Common myeloid progenitor, CD34-positive (primary cell): ENCODE data around the gene IFT81.

ENCODE experiments used
- CTCF ChIA-PET: fragments of 350-600 bp; sonication (Branson Sonifier 250); formaldehyde crosslinking; loops from one replicate; lab custom pipeline; 2021; ENCODE audit warnings: antibody characterized with exemption; lab: Charles Lee
- POLR2A ChIA-PET: fragments of 350-600 bp; sonication (Branson Sonifier 250); formaldehyde crosslinking; loops from one replicate; lab custom pipeline; 2021; ENCODE audit warnings: antibody characterized with exemption; lab: Charles Lee
- DNase-seq, 3 donors: peaks; one replicate each; pipeline versions ENCODE4 v3.0.0 to v3.0.0-alpha.2; 2013
- H3K27ac ChIP-seq, 2 experiments: 1 replicate in 1 of 2; 2 replicates in 1 of 2; pipeline ENCODE4 v1.7.0; 2013; ENCODE audit warnings: inconsistent platforms in 2 of 2, low read length in 2 of 2, mild to moderate bottlenecking in 2 of 2, low read depth in 1 of 2, moderate library complexity in 1 of 2; ENCODE audit not compliant: severe bottlenecking in 2 of 2, insufficient read depth in 1 of 2, poor library complexity in 1 of 2
- H3K27me3 ChIP-seq, 5 experiments: replicated peaks in 2 of 5; 1 replicate in 3 of 5; 2 replicates in 2 of 5; pipeline versions ENCODE4 v1.6.1 to v1.7.0; 2013; ENCODE audit warnings: low read length in 4 of 5, mild to moderate bottlenecking in 2 of 5, moderate library complexity in 2 of 5, inconsistent platforms in 1 of 5; ENCODE audit not compliant: insufficient read depth in 5 of 5, control insufficient read depth in 4 of 5
- H3K36me3 ChIP-seq, 4 experiments: 1 replicate in 2 of 4; 2 replicates in 2 of 4; pipeline versions ENCODE4 v1.6.1 to v1.7.0; 2013; ENCODE audit warnings: low read length in 3 of 4, control low read depth in 1 of 4, mild to moderate bottlenecking in 1 of 4; ENCODE audit not compliant: control insufficient read depth in 4 of 4, insufficient read depth in 4 of 4
- H3K4me1 ChIP-seq, 4 experiments: 1 replicate in 3 of 4; 2 replicates in 1 of 4; pipeline versions ENCODE4 v1.6.1 to v1.7.1; 2013; ENCODE audit warnings: low read length in 3 of 4, mild to moderate bottlenecking in 3 of 4, control low read depth in 1 of 4, inconsistent platforms in 1 of 4, moderate library complexity in 1 of 4; ENCODE audit not compliant: control insufficient read depth in 4 of 4, insufficient read depth in 4 of 4; ENCODE audit errors: control extremely low read depth in 1 of 4
- H3K4me3 ChIP-seq, 7 experiments: 1 replicate in 4 of 7; 2 replicates in 3 of 7; pipeline versions ENCODE4 v1.5.1 to v1.7.0; 2013; ENCODE audit warnings: mild to moderate bottlenecking in 7 of 7, low read length in 6 of 7, moderate library complexity in 6 of 7, inconsistent platforms in 2 of 7, low read depth in 2 of 7, control low read depth in 1 of 7; ENCODE audit not compliant: insufficient read depth in 4 of 7, control insufficient read depth in 1 of 7; ENCODE audit errors: extremely low read depth in 1 of 7
- H3K9me3 ChIP-seq, 5 experiments: 1 replicate in 4 of 5; 2 replicates in 1 of 5; pipeline versions ENCODE4 v1.6.1 to v1.7.1; 2013; ENCODE audit warnings: low read length in 4 of 5, mild to moderate bottlenecking in 2 of 5, inconsistent platforms in 1 of 5, low read depth in 1 of 5, moderate library complexity in 1 of 5; ENCODE audit not compliant: control insufficient read depth in 4 of 5, insufficient read depth in 2 of 5; ENCODE audit errors: control extremely low read depth in 1 of 5
- WGBS: methylation state at CpG from one replicate; pipeline ENCODE4 v1.1.5; 2013; ENCODE audit not compliant: insufficient coverage; 5-methylcytosine and 5-hydroxymethylcytosine counted together

The IFT81 gene

GRCh38 chr12:110100315-110100970 lies 23.7 kb upstream of the IFT81 start:
- Histone ChIP-seq H3K4me3 (peak overlapping the region in 3 of 7 experiments; percentile 11 to 51 (median 23)), H3K27me3 (no peaks in the 10 kb centered on the region), H3K36me3 (no peaks in the 10 kb centered on the region), H3K27ac (peak overlapping the region in 1 of 2 experiments; percentile 8), H3K4me1 (peaks cover 3 to 13% (median 8%) of the 10 kb centered on the region in 4 experiments), H3K9me3 (no peaks in the 10 kb centered on the region)
- 54% methylated on average over 6 of the region's 8 CpGs for WGBS
- CTCF ChIA-PET = interaction anchor here (0.8 to 1.8 kb wide), 8 partner anchors 10 to 331 kb away, joined by 3 to 9 read pairs (median 4); no protein-coding TSS in a partner anchor
- peak; percentile 89 to 96 (median 94) for DNase-seq
- POLR2A ChIA-PET = no interaction called here

- H3K36me3 ChIP-seq = no peaks in the 10 kb centered on the region
Measured at GRCh38 chr12:110102255-110102654, 21.9 kb upstream of the IFT81 start.

GRCh38 chr12:110104188-110105094 lies 19.7 kb upstream of the IFT81 start:
- Histone ChIP-seq H3K36me3 (no peaks in the 10 kb centered on the region), H3K27ac (no peak overlapping the region), H3K4me1 (peaks cover 3 to 13% (median 8%) of the 10 kb centered on the region in 4 experiments), H3K27me3 (no peaks in the 10 kb centered on the region), H3K9me3 (no peaks in the 10 kb centered on the region), H3K4me3 (no peak overlapping the region)
- CTCF ChIA-PET = interaction anchor here (1.0 to 1.5 kb wide), 2 partner anchors 10 to 327 kb away, joined by 4 to 5 read pairs; no protein-coding TSS in a partner anchor
- DNase-seq = no peak
- 93% methylated on average over 12 of the region's 14 CpGs for WGBS
- POLR2A ChIA-PET = interaction anchor here (1.2 kb wide), 1 partner anchor 327 kb away, joined by 3 read pairs; no protein-coding TSS in a partner anchor

More at GRCh38 chr12:110102255-110102654, 21.9 kb upstream of the IFT81 start:
- ChIA-PET CTCF (interaction anchor here (1.0 to 1.9 kb wide), 13 partner anchors 9 to 332 kb away, joined by 3 to 9 read pairs (median 3); no protein-coding TSS in a partner anchor), POLR2A (no interaction called here)
- Histone ChIP-seq H3K9me3 (no peaks in the 10 kb centered on the region), H3K27ac (no peak overlapping the region), H3K4me1 (peaks cover 3 to 13% (median 8%) of the 10 kb centered on the region in 4 experiments), H3K4me3 (no peak overlapping the region), H3K27me3 (no peaks in the 10 kb centered on the region)
- peak; percentile 80 to 90 (median 85) for DNase-seq
- 100% methylated on average over 2 of the region's 3 CpGs for WGBS

GRCh38 chr12:110105159-110105558 lies 19.0 kb upstream of the IFT81 start:
- no peak overlapping the region for H3K27ac ChIP-seq
- H3K4me1 ChIP-seq = peaks cover 3 to 10% (median 7%) of the 10 kb centered on the region in 4 experiments
- ChIA-PET POLR2A (no interaction called here), CTCF (no interaction called here)
- H3K27me3 ChIP-seq = no peaks in the 10 kb centered on the region
- H3K36me3 ChIP-seq = no peaks in the 10 kb centered on the region
- no peak overlapping the region for H3K4me3 ChIP-seq
- no peak for DNase-seq
- WGBS = 71% methylated on average over 1 of the region's 1 CpG
- no peaks in the 10 kb centered on the region for H3K9me3 ChIP-seq

- no peak overlapping the region for H3K27ac ChIP-seq
- no peak overlapping the region for H3K4me3 ChIP-seq
- no peaks in the 10 kb centered on the region for H3K27me3 ChIP-seq
- POLR2A ChIA-PET = no interaction called here
- peaks cover 0 to 4% (median 1%) of the 10 kb centered on the region in 4 experiments for H3K4me1 ChIP-seq
- no peaks in the 10 kb centered on the region for H3K36me3 ChIP-seq
- no peak for DNase-seq
- no peaks in the 10 kb centered on the region for H3K9me3 ChIP-seq
- WGBS = 72% methylated on average over 2 of the region's 2 CpGs
- CTCF ChIA-PET = interaction anchor here (0.6 kb wide), 1 partner anchor 300 kb away, joined by 3 read pairs; no protein-coding TSS in a partner anchor
Measured at GRCh38 chr12:110105986-110106385, 18.2 kb upstream of the IFT81 start.

DNA sequence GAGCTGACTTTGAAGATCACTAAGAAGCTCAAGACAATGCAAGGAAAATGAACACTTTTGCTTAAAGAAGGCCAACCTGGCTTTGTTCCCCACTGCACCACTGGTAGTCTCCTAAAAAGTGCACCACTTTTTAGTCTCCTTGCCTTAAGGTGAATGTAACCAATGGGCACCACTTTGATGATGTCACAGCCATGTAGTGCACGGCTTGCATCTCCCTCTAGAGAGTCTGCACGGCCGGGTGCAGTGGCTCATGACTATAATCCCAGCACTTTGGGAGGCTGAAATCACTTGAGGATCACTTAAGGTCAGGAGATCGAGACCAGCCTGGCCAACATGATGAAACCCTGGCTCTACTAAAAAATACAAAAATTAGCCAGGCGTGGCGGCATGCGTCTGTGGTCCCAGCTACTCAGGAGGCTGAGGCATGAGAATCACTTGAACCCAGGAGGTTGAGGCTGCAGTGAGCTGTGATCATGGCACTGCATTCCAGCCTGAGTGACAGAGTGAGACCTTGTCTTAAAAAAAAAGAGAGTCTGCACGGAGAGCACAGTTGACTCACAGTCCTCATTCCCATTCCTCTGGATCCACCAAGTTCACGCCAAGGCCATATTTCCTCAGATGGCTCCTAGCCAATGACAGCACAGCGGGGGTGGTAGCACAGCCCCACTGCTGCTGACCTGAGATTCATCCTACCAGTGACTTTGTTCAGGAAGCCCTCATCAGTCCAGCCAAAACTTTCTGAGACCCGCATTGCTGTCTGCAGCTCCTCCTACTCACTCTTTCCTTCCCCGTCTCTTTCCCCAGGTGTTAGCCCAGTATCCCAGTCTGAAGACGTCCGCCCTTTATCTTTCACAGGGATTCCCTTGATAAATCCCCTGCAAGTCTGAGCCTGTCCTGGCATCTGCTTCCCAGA lies 16.5 kb upstream of the IFT81 start:
- ChIA-PET POLR2A (no interaction called here), CTCF (no interaction called here)
- Histone ChIP-seq H3K9me3 (no peaks in the 10 kb centered on the region), H3K36me3 (no peaks in the 10 kb centered on the region), H3K4me3 (no peak overlapping the region), H3K27me3 (no peaks in the 10 kb centered on the region), H3K27ac (no peak overlapping the region), H3K4me1 (no peaks in the 10 kb centered on the region)
- 97% methylated on average over 12 of the region's 14 CpGs for WGBS
- no peak for DNase-seq
